Measurements from ENCODE around the gene CACTIN.

CACTIN gene

DNA sequence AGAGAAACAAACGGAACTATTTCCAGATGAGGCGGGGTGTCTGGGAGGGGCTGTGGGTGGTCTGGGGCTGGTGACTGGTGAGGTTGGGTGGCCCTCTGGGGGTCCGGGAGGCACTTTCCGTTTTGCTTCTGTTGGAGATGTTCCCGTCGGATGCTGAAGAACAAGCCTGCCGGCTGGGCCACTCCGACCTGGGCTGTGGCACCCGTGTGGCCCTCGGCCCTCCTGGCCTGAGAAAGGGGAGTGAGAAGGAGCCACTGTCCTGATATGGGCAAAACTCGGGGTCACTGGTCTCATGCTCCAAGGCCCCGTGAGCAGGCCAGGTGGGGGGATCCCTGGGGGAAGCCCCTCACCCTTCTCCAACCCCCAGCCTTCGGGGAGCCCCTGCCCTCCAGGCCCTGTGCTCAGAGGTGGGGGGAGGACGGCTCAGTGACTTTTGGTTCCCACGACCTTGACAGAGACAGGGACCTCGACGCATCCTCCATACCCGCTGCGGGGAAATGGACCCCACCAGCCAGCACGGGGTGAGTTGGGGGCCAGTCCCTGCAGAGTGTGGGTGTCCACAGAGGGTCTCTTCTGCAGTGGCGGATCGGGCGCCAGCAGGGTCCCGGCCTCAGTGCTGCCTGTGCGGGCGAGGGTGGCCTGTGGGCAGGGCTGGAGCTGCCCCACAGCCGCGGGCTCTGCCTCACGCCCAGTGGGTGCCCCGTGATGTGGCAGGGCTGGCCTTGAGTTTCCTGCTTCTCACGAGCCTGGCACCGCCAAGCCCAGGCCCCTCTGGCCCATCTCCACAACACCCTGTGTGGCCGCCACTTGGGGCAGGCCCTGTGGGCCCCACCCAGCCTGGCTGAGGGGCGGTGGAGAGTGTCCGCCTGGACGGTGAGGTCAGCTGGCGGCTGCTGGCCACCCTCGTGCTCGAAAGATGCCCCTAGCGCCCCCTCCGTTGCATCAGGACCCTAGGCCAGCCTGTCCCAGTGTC is 15.6 kb downstream of the CACTIN start:
- no peak for DNase-seq (ENCODE audit: low read depth in 2 of 2)

DNA sequence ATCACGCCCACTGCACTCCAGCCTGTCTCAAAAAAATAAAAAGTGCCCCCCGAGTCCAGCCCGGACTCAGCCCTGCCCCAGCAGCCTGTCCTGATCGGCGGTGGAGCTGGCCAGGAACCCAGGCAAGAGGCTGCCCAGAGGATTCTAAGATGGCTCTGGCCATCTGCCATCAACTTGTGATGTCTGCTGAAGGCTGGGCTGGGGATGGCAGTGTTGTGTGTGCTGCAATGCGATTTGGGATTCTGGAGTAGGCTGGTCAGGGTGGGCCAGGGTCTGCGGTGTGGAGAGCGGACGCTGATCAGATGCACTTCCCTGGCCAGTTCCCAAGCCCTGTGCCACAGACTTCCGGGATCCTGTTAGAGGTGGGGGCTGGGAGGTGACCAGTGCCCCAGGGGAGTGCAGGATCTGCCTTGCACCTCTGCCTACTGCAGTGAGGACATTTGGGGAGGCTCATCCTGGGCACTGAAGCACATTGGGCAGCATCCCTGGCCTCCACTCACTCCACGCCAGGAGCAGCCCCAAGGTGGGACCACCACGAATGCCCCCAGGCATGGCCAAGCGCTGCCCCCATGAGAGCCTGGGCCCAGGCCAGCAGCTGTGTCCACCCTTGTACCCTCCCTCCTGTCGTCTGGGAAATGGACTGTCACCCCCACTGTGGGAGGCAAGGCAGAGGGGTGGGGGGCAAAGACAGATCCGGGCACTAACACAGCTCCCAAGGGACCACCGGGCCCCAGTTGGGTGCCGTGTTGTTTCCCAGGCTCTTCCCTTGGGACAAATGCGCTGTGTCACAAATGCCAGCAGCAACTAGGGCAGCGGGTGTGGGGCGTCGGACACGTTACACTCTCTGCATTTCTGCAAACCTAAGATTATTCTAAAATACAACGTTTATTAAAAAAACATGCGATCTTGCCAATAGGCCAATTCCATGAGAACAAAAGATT is 16.5 kb downstream of the CACTIN start:
- DNase-seq (ENCODE audit: low read depth in 2 of 2) = no peak

DNA sequence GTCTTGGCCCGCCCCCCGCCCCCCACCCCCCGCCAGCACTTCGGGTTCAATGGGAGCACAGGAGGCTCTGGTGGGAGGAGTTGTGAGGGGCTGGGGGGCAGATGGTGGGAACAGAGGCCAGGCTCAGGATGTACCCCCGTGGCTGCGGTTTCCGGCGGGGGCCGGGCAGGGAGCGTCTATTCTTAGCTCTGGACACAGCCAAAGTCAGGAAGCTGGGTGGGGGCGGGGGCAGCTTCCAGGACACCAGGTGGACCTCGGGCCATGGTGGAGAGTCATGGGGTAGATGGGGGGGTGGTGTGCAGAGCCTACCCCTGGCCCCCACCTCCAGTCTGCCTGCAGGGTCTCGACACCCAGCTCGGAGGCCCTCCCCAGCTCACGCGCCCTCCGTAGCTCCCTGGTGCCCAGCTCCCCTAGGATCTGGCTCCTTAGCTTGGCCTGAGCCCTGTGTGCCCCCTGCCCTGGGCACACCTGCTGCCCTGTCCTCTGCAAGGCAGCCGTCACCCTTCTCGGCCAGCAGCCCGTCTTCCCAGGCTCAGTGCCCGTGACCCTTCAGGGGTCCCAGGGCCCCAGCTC is 17.8 kb downstream of the CACTIN start:
- DNase-seq (ENCODE audit: low read depth in 2 of 2) = no peak

DNA sequence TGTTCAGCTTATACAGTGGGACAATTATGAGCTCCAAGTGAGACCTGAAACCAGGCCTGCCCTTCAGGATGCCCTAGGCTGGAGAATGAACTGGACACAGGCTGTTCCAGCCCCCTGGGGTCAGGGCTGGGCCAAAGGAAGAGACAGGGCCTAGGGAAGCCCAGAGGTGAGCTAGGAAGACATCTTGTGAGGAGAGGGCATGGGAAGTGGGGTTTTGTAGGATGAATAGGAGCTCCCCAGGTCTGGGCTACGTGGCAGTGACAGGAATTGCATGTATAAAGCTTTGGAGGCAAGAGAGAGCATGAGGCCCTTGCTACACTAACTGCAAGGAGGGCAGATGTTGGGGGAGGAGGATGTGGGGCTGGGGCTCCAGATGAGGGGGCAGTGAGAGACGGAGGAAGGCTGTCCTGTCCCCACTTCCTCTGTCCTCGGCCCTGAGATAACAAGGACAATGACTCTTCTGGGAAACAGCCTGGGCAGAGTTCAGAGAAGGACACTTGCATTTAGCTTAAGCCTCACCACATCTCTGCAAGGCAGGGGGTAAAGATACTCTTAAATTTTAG is 18.4 kb downstream of the CACTIN start:
- no peak for DNase-seq (ENCODE audit: low read depth in 2 of 2)

DNA sequence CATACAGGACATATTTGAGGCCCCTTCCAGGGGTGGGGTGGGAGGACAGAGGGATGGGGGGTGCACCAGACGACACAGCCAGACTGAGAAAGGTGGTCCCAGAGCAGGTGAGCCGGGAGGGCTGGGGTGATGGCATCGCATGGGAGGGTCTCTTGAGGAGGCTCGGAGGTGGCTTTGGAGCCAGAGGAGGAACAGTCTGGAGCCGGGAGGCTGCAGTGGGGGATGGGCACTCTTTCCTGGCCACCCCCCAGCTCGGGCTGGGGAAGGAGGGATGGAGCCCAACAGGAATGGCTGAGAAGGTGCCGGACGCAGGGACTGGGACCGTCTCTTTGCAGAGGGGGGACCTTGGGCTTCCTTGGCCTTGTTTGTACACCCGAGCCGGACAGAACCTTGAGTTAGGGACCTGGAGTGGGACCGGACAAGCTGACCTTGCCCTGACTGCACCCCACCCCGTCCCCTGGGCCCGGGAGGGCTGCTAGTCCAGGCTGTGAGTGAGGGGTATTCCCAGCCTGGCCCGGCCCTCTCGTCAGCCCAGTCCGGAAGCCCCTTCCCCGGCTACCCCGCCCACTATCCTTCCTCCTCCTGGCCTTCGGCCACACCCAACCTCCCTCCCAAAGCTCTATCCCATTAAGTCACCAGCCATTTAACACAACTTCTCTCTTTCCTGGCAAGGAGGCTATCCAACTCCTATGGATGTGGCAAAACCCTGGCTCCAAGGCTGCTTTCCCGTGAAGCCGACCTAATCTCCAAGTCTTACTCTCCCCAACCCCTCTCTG is 19.1 kb downstream of the CACTIN start:
- DNase-seq (ENCODE audit: low read depth in 2 of 2) = no peak

DNA sequence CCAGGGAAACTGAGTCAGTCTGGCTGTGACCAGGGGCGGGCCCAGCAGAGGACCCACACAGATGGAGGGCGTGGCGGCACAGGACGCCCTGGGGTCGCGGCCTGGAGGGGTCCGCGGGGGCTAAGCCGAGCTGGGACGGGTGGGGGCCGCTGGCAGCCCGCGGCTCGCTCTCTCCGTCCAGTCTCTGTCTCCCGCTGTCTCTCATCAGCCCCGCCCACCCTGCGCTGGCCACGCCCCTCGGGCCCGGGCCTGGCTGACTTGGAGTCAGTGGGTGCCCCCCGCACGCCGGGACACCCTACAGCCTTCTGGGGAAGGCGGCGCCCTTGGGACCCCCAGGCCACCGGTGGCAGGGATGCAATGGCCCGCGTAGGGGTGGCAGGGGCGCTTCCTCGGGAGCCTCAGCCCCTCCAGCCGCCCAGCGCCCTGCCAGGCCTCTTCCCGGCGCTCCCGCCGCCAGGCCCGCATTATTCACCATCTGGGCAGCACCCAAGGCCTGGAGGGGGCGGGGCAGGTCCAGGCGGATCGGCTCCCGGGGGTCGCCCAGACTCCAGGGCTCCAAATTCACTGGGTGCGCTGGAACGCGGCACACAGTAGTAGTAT is 19.8 kb downstream of the CACTIN start, which contains the start of gene TBXA2R:
Gene TBXA2R (minus strand): TSS at position 186 of the 600 bp plus-strand sequence. CDS start 6,241 bp downstream, outside the sequence.
- peak; percentile 26 to 54 for DNase-seq (ENCODE audit: low read depth in 2 of 2)

DNA sequence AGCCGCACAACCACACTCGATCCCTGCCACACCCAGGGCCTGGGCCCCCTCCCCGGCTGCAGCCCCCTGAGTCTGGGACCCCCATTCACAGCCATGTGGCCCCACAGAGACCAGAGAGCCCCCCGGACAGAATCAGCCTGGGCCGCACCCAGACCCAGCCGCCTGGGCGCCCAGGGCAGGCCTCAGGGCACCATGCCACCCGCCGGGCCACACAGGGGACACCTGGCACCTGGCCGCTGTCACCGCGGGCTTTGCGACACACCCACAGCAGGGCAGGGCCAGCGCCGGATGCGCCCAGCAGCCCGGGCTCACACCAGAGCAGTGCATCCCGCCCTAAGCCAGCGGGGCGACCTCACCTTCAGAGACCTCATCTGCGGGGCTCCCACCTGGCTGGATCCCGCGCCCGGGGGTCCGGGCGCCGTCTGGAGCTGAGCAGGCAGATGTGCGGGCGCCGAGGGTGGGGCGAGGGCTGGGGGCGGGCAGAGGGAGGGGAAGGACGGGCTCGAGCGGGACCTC is 20.4 kb downstream of the CACTIN start:
- DNase-seq (ENCODE audit: low read depth in 2 of 2) = no peak

DNA sequence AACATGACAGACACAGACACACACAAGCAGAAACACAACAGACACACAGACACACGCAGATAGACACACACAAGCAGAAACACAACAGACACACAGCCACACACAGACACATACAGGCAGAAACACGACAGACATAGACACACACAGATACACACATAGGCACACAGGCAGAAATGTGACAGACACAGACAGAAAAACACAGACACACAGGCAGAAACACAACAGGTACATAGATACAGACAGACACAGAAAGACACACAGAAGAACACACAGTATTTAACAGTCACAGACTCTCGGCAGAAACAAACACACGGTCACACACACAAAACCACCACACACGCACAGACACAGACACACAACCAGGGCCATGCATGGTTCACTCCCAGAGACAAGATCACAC is 20.8 kb downstream of the CACTIN start:
- DNase-seq (ENCODE audit: low read depth in 2 of 2) = no peak

DNA sequence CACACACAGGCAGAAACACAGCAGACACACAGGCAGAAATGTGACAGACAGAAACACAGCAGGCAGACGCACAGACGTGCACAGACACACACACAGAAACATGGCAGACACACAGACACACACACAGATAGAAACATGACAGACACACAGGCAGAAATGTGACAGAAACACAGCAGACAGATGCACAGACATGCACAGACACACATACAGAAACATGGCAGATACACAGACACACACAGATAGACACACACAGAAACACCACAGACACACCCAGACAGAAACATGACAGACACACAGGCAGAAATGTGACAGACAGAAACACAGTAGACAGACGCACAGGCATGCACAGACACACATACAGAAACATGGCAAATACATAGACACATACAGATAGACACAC is 21.2 kb downstream of the CACTIN start:
- DNase-seq (ENCODE audit: low read depth in 2 of 2) = no peak

DNA sequence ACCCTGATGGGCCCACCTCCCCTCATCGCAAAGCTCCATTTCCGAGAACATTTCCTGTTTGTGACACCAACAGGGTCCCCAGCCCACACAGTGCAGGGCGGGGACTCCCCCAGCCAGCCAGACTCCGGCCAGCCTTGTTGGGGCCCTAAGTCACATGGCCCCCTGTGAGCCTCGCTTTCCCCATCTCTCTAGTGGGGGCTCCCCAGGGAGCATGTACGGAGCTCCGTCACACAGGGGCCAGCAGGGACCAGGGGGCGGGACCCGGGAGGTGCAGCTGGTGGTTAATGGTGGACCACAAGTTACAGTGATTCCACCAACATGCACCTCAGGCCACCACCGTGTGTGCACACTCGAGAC is 21.6 kb downstream of the CACTIN start:
- no peak for DNase-seq (ENCODE audit: low read depth in 2 of 2)

DNA sequence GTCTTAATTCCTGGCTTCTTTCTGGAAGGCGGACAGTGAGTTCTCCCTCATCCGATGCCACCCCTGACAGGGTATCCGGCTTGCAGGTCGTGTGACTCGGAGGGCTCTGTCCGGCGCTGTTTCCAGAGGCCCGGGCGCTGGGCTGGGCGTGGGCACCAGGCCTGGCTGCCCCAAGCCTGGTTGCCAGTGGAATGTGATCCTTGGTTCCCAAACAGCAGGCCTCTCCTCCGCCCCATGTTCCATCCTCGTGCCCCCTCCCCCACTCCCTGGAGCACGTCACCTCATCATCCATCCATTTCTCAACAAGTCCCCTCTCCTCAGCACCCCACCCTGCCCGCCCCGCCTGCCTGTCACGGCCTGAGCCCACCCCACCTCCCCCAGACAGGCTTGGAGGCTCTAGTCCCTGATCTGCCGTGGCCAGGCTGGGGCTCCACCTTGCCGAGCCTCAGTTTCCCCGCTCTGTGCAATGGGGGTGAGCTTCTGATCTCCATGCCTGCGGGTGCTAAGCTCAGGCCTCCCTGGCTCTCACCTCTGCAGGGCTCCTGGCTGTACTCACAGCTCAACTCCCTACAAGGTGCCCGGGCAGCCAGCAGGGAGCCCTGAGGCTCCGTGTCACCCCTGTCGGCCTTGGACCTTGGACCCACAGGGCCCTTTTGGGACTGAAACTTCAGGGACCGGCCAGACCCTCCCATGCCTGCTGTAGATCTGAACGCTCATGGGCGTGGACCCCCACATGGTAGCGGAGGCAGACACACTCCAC is 22.2 kb downstream of the CACTIN start:
- no peak for DNase-seq (ENCODE audit: low read depth in 2 of 2)

DNA sequence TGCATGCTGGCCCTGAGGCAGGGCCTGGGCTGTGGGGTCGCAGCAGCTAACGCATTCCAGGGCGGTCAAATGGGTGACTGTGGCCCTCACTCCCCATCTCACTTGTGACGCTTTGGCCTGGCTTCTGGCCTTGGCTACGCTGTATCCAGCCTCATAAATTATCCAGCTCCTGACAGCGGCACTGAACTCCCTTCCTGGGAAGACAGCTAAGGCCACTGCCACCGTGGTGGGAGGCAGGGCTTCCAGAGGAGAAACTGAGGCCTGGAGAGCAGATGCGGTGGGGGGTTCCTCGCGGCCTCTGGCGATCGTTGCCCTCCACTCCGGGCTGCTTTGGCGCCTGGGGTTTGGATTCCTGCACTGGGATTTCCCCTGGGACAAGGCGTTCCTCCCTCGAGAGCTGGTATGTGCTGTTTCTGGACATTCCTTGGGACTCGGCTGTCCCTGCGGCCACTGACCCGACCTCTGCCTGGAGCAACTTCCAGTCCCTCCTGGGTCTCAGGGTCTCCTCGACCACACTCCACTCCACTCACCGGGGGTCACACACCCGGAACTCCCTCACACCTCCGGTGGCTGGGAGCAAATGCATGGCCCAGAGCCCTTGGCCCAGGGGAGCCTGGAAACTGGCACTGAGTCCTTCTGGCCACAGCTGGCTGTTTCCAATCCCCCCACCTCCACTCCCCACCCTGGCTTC is 23.3 kb downstream of the CACTIN start:
- no peak for DNase-seq (ENCODE audit: low read depth in 2 of 2)

DNA sequence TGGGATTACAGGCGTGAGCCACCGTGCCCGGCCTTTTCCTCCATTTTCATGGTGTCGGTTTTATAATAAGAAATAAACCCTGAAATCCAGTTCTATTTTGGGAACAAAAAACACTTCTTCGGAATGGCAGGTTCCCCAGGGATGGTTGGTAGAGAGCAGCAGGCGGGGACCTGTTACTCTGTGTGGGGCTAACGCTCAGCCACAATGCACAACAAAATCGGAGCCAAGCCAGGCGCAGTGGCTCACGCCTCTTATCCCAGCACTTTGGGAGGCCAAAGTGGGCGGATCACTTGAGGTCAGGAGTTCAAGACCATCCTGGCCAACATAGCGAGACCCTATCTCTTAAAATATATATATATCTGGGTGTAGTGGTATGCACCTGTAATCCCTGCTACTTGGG is 25.6 kb downstream of the CACTIN start:
- DNase-seq (ENCODE audit: low read depth in 2 of 2) = no peak

DNA sequence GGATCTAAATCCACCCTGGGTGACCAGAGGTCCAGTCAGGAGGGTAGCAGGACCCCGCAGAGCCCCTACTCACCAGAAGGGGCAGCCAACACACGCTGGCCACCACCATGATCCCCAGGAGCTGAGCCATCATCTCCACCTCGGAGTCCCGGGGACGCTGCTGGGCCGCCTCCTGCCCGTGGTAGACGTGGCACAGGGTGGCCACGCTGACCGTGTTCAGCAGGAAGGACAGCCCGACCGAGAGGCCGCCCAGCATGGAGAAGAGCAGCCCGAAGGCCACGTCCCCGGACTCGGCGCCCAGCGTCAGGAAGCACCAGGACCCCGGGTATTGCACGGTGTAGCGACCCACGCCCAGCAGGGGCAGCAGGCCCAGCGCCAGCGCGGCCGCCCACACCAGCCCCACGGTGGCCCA is 26.8 kb downstream of the CACTIN start:
- DNase-seq (ENCODE audit: low read depth in 2 of 2) = no peak

DNA sequence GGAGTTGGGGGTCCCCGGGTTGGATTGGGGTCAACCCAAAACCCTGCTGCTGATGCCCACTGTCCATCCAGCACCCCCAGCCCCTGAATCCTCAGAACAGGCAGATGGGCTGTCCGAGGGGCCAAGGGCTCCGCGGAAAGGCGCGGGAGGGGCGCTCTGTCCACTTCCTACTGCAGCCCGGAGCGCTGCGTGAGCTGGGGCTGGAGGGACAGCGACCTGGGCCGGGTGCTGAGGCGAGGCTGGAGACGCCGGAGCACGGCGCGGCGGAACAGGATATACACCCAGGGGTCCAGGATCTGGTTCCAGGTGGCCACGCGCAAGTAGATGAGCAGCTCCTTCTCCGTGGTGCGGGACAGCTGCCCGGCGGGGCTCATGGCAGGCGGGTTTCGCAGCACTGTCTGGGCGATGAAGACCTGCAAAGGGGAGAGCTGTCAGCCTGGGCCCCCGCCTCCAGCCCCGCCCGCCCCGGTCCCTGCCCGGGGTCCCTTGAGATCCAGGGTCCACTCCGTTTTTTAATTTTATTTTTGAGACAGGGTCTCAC is 31.0 kb downstream of the CACTIN start:
- no peak for DNase-seq (ENCODE audit: low read depth in 2 of 2)

DNA sequence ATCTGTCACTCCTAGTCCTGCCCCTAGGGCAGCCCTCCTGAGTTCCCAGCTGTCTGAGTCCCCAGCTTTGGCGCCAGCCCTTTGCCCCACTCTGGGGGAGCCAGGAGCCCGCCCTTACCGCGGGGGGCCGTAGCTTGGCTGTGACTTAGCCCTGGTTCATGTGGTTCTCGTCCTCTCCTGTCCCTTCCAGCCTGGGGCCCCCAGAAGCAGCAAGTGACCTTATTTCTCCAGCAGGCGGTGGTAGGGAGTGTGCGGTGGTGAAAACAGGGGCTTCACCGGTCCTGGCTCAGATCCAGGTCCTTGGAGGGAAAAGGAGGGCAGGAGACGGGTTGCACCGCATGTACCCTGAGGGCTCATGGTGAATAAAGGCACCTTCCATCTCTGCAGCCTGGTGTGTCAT is 33.4 kb downstream of the CACTIN start:
- DNase-seq (ENCODE audit: low read depth in 2 of 2) = no peak

DNA sequence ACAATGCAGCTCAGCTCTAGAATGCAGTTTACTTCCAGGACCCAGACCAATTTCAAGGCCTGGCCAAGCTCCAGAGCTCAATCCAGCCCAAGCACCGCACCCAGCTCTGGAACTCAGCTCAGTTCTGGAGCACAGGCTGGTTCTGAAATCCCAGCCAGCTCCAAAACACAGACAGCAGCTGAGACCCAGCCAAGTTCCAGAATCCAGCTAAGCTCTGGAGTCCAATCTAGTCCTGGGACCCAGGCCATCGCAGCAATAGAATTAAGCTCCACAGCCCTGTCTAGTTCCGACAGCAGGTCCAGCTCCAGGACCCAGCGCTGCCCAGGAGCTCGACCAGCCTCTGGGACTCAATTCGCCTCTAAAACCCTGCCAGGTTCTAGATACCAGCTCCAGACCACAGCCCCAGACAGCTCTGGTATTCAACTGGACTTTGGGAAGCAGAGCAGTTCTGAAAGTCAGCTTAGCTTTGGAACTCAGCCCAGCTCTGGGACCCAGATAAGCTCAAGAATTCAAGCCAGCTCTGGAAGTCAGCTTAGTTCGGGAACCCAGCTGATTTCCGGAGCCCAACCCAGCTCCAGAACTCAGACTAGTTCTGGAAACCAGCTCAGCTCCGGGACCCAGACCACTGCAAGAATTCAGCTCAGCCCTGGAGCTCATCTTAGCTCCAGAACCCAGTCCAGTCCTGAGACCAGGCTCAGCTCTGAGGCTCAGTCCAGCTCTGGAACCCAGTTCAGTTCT is 34.5 kb downstream of the CACTIN start:
- DNase-seq (ENCODE audit: low read depth in 2 of 2) = no peak

Measured in stimulated activated CD4-positive, alpha-beta T cell treated with anti-CD3 and anti-CD28 coated beads, Interleukin-15, amount 100 ng/mL, for 48 hours (primary cell).